ENCODE data around the gene MYH7.

- TF ChIP-seq, protein P1, sequence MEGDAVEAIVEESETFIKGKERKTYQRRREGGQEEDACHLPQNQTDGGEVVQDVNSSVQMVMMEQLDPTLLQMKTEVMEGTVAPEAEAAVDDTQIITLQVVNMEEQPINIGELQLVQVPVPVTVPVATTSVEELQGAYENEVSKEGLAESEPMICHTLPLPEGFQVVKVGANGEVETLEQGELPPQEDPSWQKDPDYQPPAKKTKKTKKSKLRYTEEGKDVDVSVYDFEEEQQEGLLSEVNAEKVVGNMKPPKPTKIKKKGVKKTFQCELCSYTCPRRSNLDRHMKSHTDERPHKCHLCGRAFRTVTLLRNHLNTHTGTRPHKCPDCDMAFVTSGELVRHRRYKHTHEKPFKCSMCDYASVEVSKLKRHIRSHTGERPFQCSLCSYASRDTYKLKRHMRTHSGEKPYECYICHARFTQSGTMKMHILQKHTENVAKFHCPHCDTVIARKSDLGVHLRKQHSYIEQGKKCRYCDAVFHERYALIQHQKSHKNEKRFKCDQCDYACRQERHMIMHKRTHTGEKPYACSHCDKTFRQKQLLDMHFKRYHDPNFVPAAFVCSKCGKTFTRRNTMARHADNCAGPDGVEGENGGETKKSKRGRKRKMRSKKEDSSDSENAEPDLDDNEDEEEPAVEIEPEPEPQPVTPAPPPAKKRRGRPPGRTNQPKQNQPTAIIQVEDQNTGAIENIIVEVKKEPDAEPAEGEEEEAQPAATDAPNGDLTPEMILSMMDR (conservative IDR thresholded peaks at IDR 0.05; ENCODE audit: low read depth, low read length): no peak
- TF ChIP-seq EZH2 (IDR thresholded peaks at IDR 0.05; ENCODE audit: borderline replicate concordance, low read depth, low read length, poor library complexity, severe bottlenecking): no peak
These were observed 10.9 kb upstream of the MYH7 start for GRCh38 chr14:23446291-23446851.
